Mesothelial cell of epicardium (in vitro differentiated cells): ENCODE data around the gene CCL25. TPM values are rescaled to one million over a fixed set of nuclear protein-coding genes. Genes with fewer than 3 reads are reported as not detected.
"Not testable (repeated sequence)": the region's sequence is repeated elsewhere in the genome, so short reads cannot be mapped to it uniquely, and the experiment has no call there.

Experiments used
- DNase-seq, 2 experiments: peaks; one replicate each; pipeline ENCODE4 v3.0.0; 2021; ENCODE audit warnings: low spot score in 2 of 2; ENCODE audit not compliant: unreplicated experiment in 2 of 2
- H3K27ac Mint-ChIP-seq: 2 replicates; pipeline ENCODE4 v1.8.0; 2021; ENCODE audit warnings: mixed read lengths
- H3K27me3 Mint-ChIP-seq: 2 replicates; pipeline ENCODE4 v1.8.0; 2021; ENCODE audit warnings: low read depth, mixed read lengths
- H3K36me3 Mint-ChIP-seq: 2 replicates; pipeline ENCODE4 v1.8.0; 2021; ENCODE audit warnings: mixed read lengths
- H3K4me1 Mint-ChIP-seq: 2 replicates; pipeline ENCODE4 v1.8.0; 2021; ENCODE audit warnings: mixed read lengths
- H3K4me3 Mint-ChIP-seq: 2 replicates; pipeline ENCODE4 v1.8.0; 2021; ENCODE audit warnings: mild to moderate bottlenecking, moderate library complexity, mixed read lengths
- H3K9me3 Mint-ChIP-seq: 2 replicates; pipeline ENCODE4 v1.8.0; 2021; ENCODE audit warnings: mixed read lengths
- CTCF ChIP-seq: fragments of 200-600 bp; sonication (generic); IDR thresholded peaks from one replicate; pipeline ENCODE4 v1.5.0; 2021; ENCODE audit warnings: antibody characterized with exemption; ENCODE audit not compliant: unreplicated experiment
- total RNA-seq: library from RNA; stranded (reverse); gene quantifications from 3 replicates; pipeline ENCODE4 v1.2.1, GENCODE V29; 2021

CCL25 gene
- total RNA-seq, 1 donor from 2014 or later, result 0.42 TPM

GRCh38 chr19:8096071-8096470 lies 43.5 kb downstream of the CCL25 start:
- no peak overlapping the region for H3K27ac Mint-ChIP-seq
- H3K36me3 Mint-ChIP-seq, result peaks cover 67% of the 10 kb centered on the region
- no peak for TF ChIP-seq CTCF

GRCh38 chr19:8097198-8097597 lies 44.6 kb downstream of the CCL25 start:
- TF ChIP-seq CTCF, result no peak
- no peak for DNase-seq
- Mint-ChIP-seq H3K4me3 (no peak overlapping the region), H3K4me1 (no peaks in the 10 kb centered on the region), H3K27me3 (no peaks in the 10 kb centered on the region), H3K27ac (no peak overlapping the region), H3K36me3 (peaks cover 67% of the 10 kb centered on the region), H3K9me3 (peaks cover 27% of the 10 kb centered on the region)

More at GRCh38 chr19:8096071-8096470, 43.5 kb downstream of the CCL25 start:
- H3K4me3 Mint-ChIP-seq, result no peak overlapping the region
- H3K4me1 Mint-ChIP-seq, result no peaks in the 10 kb centered on the region
- H3K27me3 Mint-ChIP-seq, result no peaks in the 10 kb centered on the region
- no peak for DNase-seq
- H3K9me3 Mint-ChIP-seq, result peaks cover 27% of the 10 kb centered on the region

GRCh38 chr19:8097681-8098567 lies 45.4 kb downstream of the CCL25 start:
- Mint-ChIP-seq H3K4me1 (no peaks in the 10 kb centered on the region), H3K27me3 (no peaks in the 10 kb centered on the region), H3K27ac (no peak overlapping the region), H3K36me3 (peaks cover 69% of the 10 kb centered on the region), H3K4me3 (no peak overlapping the region), H3K9me3 (peaks cover 27% of the 10 kb centered on the region)
- no peak for TF ChIP-seq CTCF
- no peak for DNase-seq

- DNase-seq, result no peak
- Mint-ChIP-seq H3K4me3 (no peak overlapping the region), H3K4me1 (no peaks in the 10 kb centered on the region), H3K27ac (peak overlapping the region; percentile 39), H3K36me3 (peaks cover 57% of the 10 kb centered on the region), H3K9me3 (peaks cover 19% of the 10 kb centered on the region), H3K27me3 (no peaks in the 10 kb centered on the region)
- no peak for TF ChIP-seq CTCF
Observed at GRCh38 chr19:8101311-8101710, 48.8 kb downstream of the CCL25 start.

- H3K27ac Mint-ChIP-seq, H3K4me1 Mint-ChIP-seq, H3K27me3 Mint-ChIP-seq, DNase-seq, H3K4me3 Mint-ChIP-seq: not testable (repeated sequence)
- peaks cover 14% of the 10 kb centered on the region for H3K9me3 Mint-ChIP-seq
- H3K36me3 Mint-ChIP-seq, result peaks cover 51% of the 10 kb centered on the region
Observed at GRCh38 chr19:8101910-8102309, 49.4 kb downstream of the CCL25 start.

- H3K27me3 Mint-ChIP-seq, result no peaks in the 10 kb centered on the region
- H3K9me3 Mint-ChIP-seq, result no peaks in the 10 kb centered on the region
- TF ChIP-seq CTCF, result no peak
- peaks cover 28% of the 10 kb centered on the region for H3K36me3 Mint-ChIP-seq
- no peak overlapping the region for H3K27ac Mint-ChIP-seq
- no peaks in the 10 kb centered on the region for H3K4me1 Mint-ChIP-seq
- DNase-seq, result no peak
- H3K4me3 Mint-ChIP-seq, result no peak overlapping the region
Observed at GRCh38 chr19:8105471-8105870, 52.9 kb downstream of the CCL25 start.
